ENCODE measurements around the gene PCSK1. TPM values are rescaled to one million over a fixed set of nuclear protein-coding genes. Genes with fewer than 3 reads are reported as not detected.

Gene PCSK1
- total and polyA plus RNA-seq, 2 donors (not counting 3 experiments of a cell fraction or from before 2014, with no cell fraction given) = 0.95 to 8.7 TPM

GRCh38 chr5:96473155-96473554 lies 40.1 kb upstream of the PCSK1 start:
- POLR2A ChIA-PET = no interaction called here
- Histone ChIP-seq H3K9ac (replicated peaks; ENCODE audit: extremely low read depth, insufficient read depth, low read length) (no peak overlapping the region), H3K4me2 (ENCODE audit: insufficient read depth, low read length) (no peak overlapping the region), H3K79me2 (ENCODE audit: control insufficient read depth, insufficient read depth, low read length) (no peaks in the 10 kb centered on the region), H3K9me3 (replicated peaks; ENCODE audit: control insufficient read depth, insufficient read depth, low read length) (no peaks in the 10 kb centered on the region), H3K27me3 (ENCODE audit: control insufficient read depth in 2 of 2, insufficient read depth in 2 of 2, low read length in 2 of 2) (no peaks in the 10 kb centered on the region), H2AFZ (ENCODE audit: low read depth, low read length) (no peak overlapping the region), H4K20me1 (replicated peaks; ENCODE audit: control insufficient read depth, extremely low read depth, insufficient read depth, low read length) (no peaks in the 10 kb centered on the region), H3K4me1 (ENCODE audit: control insufficient read depth, extremely low read depth, insufficient read depth, low read length) (peaks cover 13% of the 10 kb centered on the region), H3K27ac (ENCODE audit: insufficient read depth, low read depth, low read length) (no peak overlapping the region), H3K9me1 (replicated peaks; ENCODE audit: control insufficient read depth, extremely low read depth, insufficient read depth, low read length) (no peaks in the 10 kb centered on the region), H3K36me3 (ENCODE audit: control insufficient read depth in 2 of 2, extremely low read depth in 1 of 2, insufficient read depth in 2 of 2, low read length in 2 of 2) (no peaks in the 10 kb centered on the region), H3K4me3 (replicated peaks in 1 of 3; ENCODE audit: insufficient read depth in 1 of 3, low read depth in 1 of 3, low read length in 3 of 3) (no peak overlapping the region)
- DNase-seq (ENCODE audit: low read depth, low spot score) (no peak), FAIRE-seq (no peak)
- CTCF ChIA-PET = no interaction called here
- intact Hi-C loops (cut with micrococcal nuclease) = no loop called here
- TF ChIP-seq JUN (IDR thresholded peaks at IDR 0.05; ENCODE audit: borderline replicate concordance, insufficient read depth, insufficient read length, low read depth) = no peak
- TF ChIP-seq, protein P1, sequence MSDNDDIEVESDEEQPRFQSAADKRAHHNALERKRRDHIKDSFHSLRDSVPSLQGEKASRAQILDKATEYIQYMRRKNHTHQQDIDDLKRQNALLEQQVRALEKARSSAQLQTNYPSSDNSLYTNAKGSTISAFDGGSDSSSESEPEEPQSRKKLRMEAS (IDR thresholded peaks at IDR 0.05; ENCODE audit: insufficient read depth, insufficient read length) = no peak
- dilution Hi-C loops (cut with MboI; ENCODE audit: extremely low pct_ligation_motif_present, low sequenced_read_pairs) = no loop called here
- no TSS peak for BruUV-seq (replicated peaks)

- Histone ChIP-seq H3K4me1 (ENCODE audit: control insufficient read depth, extremely low read depth, insufficient read depth, low read length) (no peaks in the 10 kb centered on the region), H3K4me3 (replicated peaks in 1 of 3; ENCODE audit: insufficient read depth in 1 of 3, low read depth in 1 of 3, low read length in 3 of 3) (no peak overlapping the region), H3K36me3 (ENCODE audit: control insufficient read depth in 2 of 2, extremely low read depth in 1 of 2, insufficient read depth in 2 of 2, low read length in 2 of 2) (no peaks in the 10 kb centered on the region), H4K20me1 (replicated peaks; ENCODE audit: control insufficient read depth, extremely low read depth, insufficient read depth, low read length) (no peaks in the 10 kb centered on the region), H3K4me2 (ENCODE audit: insufficient read depth, low read length) (no peak overlapping the region), H2AFZ (ENCODE audit: low read depth, low read length) (no peak overlapping the region), H3K9me3 (replicated peaks; ENCODE audit: control insufficient read depth, insufficient read depth, low read length) (no peaks in the 10 kb centered on the region), H3K79me2 (ENCODE audit: control insufficient read depth, insufficient read depth, low read length) (no peaks in the 10 kb centered on the region), H3K27me3 (ENCODE audit: control insufficient read depth in 2 of 2, insufficient read depth in 2 of 2, low read length in 2 of 2) (no peaks in the 10 kb centered on the region), H3K27ac (ENCODE audit: insufficient read depth, low read depth, low read length) (no peak overlapping the region), H3K9me1 (replicated peaks; ENCODE audit: control insufficient read depth, extremely low read depth, insufficient read depth, low read length) (no peaks in the 10 kb centered on the region), H3K9ac (replicated peaks; ENCODE audit: extremely low read depth, insufficient read depth, low read length) (no peak overlapping the region)
- BruUV-seq (replicated peaks) = no TSS peak
- FAIRE-seq (no peak), DNase-seq (ENCODE audit: low read depth, low spot score) (peak; percentile 10)
- TF ChIP-seq POLR2A (IDR thresholded peaks at IDR 0.05; ENCODE audit: low read depth, low read length) (no peak), JUN (IDR thresholded peaks at IDR 0.05; ENCODE audit: borderline replicate concordance, insufficient read depth, insufficient read length, low read depth) (no peak), EZH2 (IDR thresholded peaks at IDR 0.05; ENCODE audit: borderline replicate concordance, low read depth, low read length, severe bottlenecking) (no peak), POLR2AphosphoS5 (IDR thresholded peaks at IDR 0.05; ENCODE audit: insufficient read depth, low read depth, low read length) (no peak)
- TF ChIP-seq, protein P1 (IDR thresholded peaks at IDR 0.05; ENCODE audit: insufficient read depth, insufficient read length) = no peak
- TF ChIP-seq, protein P2, sequence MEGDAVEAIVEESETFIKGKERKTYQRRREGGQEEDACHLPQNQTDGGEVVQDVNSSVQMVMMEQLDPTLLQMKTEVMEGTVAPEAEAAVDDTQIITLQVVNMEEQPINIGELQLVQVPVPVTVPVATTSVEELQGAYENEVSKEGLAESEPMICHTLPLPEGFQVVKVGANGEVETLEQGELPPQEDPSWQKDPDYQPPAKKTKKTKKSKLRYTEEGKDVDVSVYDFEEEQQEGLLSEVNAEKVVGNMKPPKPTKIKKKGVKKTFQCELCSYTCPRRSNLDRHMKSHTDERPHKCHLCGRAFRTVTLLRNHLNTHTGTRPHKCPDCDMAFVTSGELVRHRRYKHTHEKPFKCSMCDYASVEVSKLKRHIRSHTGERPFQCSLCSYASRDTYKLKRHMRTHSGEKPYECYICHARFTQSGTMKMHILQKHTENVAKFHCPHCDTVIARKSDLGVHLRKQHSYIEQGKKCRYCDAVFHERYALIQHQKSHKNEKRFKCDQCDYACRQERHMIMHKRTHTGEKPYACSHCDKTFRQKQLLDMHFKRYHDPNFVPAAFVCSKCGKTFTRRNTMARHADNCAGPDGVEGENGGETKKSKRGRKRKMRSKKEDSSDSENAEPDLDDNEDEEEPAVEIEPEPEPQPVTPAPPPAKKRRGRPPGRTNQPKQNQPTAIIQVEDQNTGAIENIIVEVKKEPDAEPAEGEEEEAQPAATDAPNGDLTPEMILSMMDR (IDR thresholded peaks at IDR 0.05; ENCODE audit: extremely low read depth in 1 of 2, insufficient read depth in 1 of 2, low read depth in 1 of 2, low read length in 2 of 2) = no peak
- POLR2A ChIA-PET = no interaction called here
- dilution Hi-C loops (cut with MboI; ENCODE audit: extremely low pct_ligation_motif_present, low sequenced_read_pairs) = no loop called here
- intact Hi-C loops (cut with micrococcal nuclease) = no loop called here
- CTCF ChIA-PET = interaction anchor here (1.0 to 1.6 kb wide), 7 partner anchors 8 to 125 kb away, joined by 3 to 6 read pairs (median 3); no protein-coding TSS in a partner anchor
Observed at GRCh38 chr5:96470785-96471184, 37.7 kb upstream of the PCSK1 start.
